ENCODE measurements around the gene SELPLG.

DNA sequence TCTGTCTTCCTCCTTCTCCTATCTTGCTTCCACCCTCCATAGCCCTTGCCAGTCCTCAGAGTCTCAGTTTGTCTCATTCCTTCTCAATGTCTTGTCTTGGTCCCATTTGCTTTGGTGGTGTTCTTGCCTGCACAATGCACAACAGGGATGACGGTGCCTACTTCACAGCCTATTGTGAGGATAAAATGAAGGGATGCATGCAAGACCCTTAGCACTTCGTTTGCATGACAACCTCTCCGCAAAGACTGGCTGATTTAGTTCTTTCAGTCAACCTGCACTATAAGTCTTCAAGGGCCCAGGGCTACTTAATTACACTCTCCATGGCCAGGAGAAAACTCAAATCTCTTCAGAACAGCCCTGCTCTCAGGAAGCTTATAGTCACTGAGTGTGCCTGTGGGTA, 8.5 kb downstream of the SELPLG start:
- TF ChIP-seq, protein P1, sequence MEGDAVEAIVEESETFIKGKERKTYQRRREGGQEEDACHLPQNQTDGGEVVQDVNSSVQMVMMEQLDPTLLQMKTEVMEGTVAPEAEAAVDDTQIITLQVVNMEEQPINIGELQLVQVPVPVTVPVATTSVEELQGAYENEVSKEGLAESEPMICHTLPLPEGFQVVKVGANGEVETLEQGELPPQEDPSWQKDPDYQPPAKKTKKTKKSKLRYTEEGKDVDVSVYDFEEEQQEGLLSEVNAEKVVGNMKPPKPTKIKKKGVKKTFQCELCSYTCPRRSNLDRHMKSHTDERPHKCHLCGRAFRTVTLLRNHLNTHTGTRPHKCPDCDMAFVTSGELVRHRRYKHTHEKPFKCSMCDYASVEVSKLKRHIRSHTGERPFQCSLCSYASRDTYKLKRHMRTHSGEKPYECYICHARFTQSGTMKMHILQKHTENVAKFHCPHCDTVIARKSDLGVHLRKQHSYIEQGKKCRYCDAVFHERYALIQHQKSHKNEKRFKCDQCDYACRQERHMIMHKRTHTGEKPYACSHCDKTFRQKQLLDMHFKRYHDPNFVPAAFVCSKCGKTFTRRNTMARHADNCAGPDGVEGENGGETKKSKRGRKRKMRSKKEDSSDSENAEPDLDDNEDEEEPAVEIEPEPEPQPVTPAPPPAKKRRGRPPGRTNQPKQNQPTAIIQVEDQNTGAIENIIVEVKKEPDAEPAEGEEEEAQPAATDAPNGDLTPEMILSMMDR (IDR thresholded peaks at IDR 0.05) = no peak
- no peak for TF ChIP-seq POLR2A (IDR thresholded peaks at IDR 0.05)
